Left colon (tissue), 2 donors: Measurements from ENCODE around the gene NTSR1. TPM values are rescaled to one million over a fixed set of nuclear protein-coding genes. Genes with fewer than 3 reads are reported as not detected.
A peak's percentile ranks its signal among the peaks of the same experiment; 100 is the strongest.

Experiments
- ATAC-seq: fragments of 200-7000 bp; cut with Tn5 transposase; one replicate; pipeline ENCODE4 v1.9.1; 2020; ENCODE audit warnings: mild to moderate bottlenecking, moderate library complexity
- DNase-seq, 2 donors: peaks; one replicate each; pipeline ENCODE4 v3.0.0-alpha.2; 2020
- intact Hi-C, 2 donors: fragments of 100-400 bp; cut with DNase I in 1 of 2; cut with micrococcal nuclease in 1 of 2; formaldehyde crosslinking; loops; one replicate each; pipeline versions ENCODE4 v1.11.2 to v1.14.0; 2022; cut with DNase I, micrococcal nuclease
- total RNA-seq, 2 donors: library from RNA; stranded (reverse); fragmentation: NEBNext Ultra II Directional; extraction: Animal tissue kit (Norgen Biotek cat#: 25700); gene quantifications; one replicate each; pipeline ENCODE4 v1.2.1, GENCODE V29; 2021
- donor health status: DM: no; HTN: no; CAD: no.
- donor health status: DM: yes; HTN: yes; CAD: no.

The NTSR1 gene
- total RNA-seq, 2 donors from 2014 or later, result 2.3 TPM; not detected in 1

- intact Hi-C loops, result no loop called here
- DNase-seq (no peak), ATAC-seq (peak; percentile 49)
Measured at GRCh38 chr20:62760471-62760855, 51.8 kb downstream of the NTSR1 start.

- intact Hi-C loops, result no loop called here
- no peak for ATAC-seq
- DNase-seq, result no peak
Measured at GRCh38 chr20:62760856-62761758, 52.5 kb downstream of the NTSR1 start.

- intact Hi-C loops, result no loop called here
- no peak for DNase-seq
- ATAC-seq, result no peak
Measured at GRCh38 chr20:62761759-62762131, 53.1 kb downstream of the NTSR1 start.

GRCh38 chr20:62762376-62762775 is 53.7 kb downstream of the NTSR1 start:
- no peak for ATAC-seq
- no peak for DNase-seq
- intact Hi-C loops, result no loop called here

GRCh38 chr20:62762801-62763368 is 54.2 kb downstream of the NTSR1 start:
- ATAC-seq, result no peak
- DNase-seq, result no peak
- intact Hi-C loops, result no loop called here

GRCh38 chr20:62763404-62763803 is 54.8 kb downstream of the NTSR1 start:
- DNase-seq, result no peak
- no peak for ATAC-seq
- intact Hi-C loops, result no loop called here

GRCh38 chr20:62764156-62764935 is 55.7 kb downstream of the NTSR1 start:
- intact Hi-C loops, result no loop called here
- ATAC-seq (no peak), DNase-seq (no peak)

GRCh38 chr20:62765021-62765420 is 56.4 kb downstream of the NTSR1 start:
- intact Hi-C loops, result no loop called here
- no peak for ATAC-seq
- no peak for DNase-seq

- DNase-seq (no peak), ATAC-seq (no peak)
- intact Hi-C loops, result no loop called here
Measured at GRCh38 chr20:62765432-62766070, 56.9 kb downstream of the NTSR1 start.

- DNase-seq (no peak), ATAC-seq (no peak)
- intact Hi-C loops, result no loop called here
Measured at GRCh38 chr20:62766071-62766450, 57.4 kb downstream of the NTSR1 start.

GRCh38 chr20:62766716-62767115 is 58.1 kb downstream of the NTSR1 start:
- ATAC-seq (peak; percentile 66), DNase-seq (peak; percentile 45 to 65)
- intact Hi-C loops, result no loop called here

GRCh38 chr20:62768234-62768546 is 59.6 kb downstream of the NTSR1 start:
- ATAC-seq, result no peak
- DNase-seq, result no peak
- intact Hi-C loops, result no loop called here

- peak in 1 of 2 donors; percentile 49 for DNase-seq
- ATAC-seq, result peak; percentile 68
- intact Hi-C loops, result no loop called here
Measured at GRCh38 chr20:62768551-62769287, 60.1 kb downstream of the NTSR1 start.

- DNase-seq, result no peak
- intact Hi-C loops, result no loop called here
- no peak for ATAC-seq
Measured at GRCh38 chr20:62769346-62770071, 60.9 kb downstream of the NTSR1 start.

- intact Hi-C loops, result no loop called here
- no peak for DNase-seq
- no peak for ATAC-seq
Measured at GRCh38 chr20:62770111-62770910, 61.7 kb downstream of the NTSR1 start.

- intact Hi-C loops, result no loop called here
Measured at GRCh38 chr20:62770916-62771315, 62.3 kb downstream of the NTSR1 start.

GRCh38 chr20:62771396-62772102 is 62.9 kb downstream of the NTSR1 start:
- intact Hi-C loops, result no loop called here
- no peak for ATAC-seq
- no peak for DNase-seq

More at GRCh38 chr20:62770916-62771315, 62.3 kb downstream of the NTSR1 start:
- no peak for DNase-seq
- ATAC-seq, result no peak
